Skeletal muscle cell (primary cell): ENCODE results near the gene UNK.

Experiments used
- DNase-seq: peaks from one replicate; pipeline ENCODE4 v3.0.0-alpha.2; 2010; ENCODE audit warnings: low read depth
- H3K4me3 ChIP-seq: 2 replicates; pipeline ENCODE4 v1.5.1; 2011; ENCODE audit warnings: low read depth, mild to moderate bottlenecking, control low read depth, low read length, moderate library complexity

UNK gene

GRCh38 chr17:75784473-75785015 is at the start of gene UNK:
Gene UNK, plus strand, starts transcription at chr17:75784806. Its CDS starts 75 bp downstream, at chr17:75784881.
- H3K4me3 ChIP-seq = peak within 1 kb of the TSS; percentile 66
- DNase-seq = peak; percentile 98

GRCh38 chr17:75736173-75736835 is 48.3 kb upstream of the UNK start:
- H3K4me3 ChIP-seq = no peak overlapping the region
- DNase-seq = no peak

GRCh38 chr17:75737133-75737962 is 47.3 kb upstream of the UNK start:
- no peak for DNase-seq
- no peak overlapping the region for H3K4me3 ChIP-seq

- H3K4me3 ChIP-seq = no peak overlapping the region
- no peak for DNase-seq
Measured at GRCh38 chr17:75738218-75738802, 46.3 kb upstream of the UNK start.

GRCh38 chr17:75739174-75739573 is 45.4 kb upstream of the UNK start:
- no peak overlapping the region for H3K4me3 ChIP-seq
- DNase-seq = no peak

GRCh38 chr17:75739801-75740200 is 44.8 kb upstream of the UNK start:
- no peak overlapping the region for H3K4me3 ChIP-seq
- DNase-seq = no peak

- DNase-seq = no peak
- H3K4me3 ChIP-seq = no peak overlapping the region
Measured at GRCh38 chr17:75740215-75740614, 44.4 kb upstream of the UNK start.

- DNase-seq = no peak
- H3K4me3 ChIP-seq = no peak overlapping the region
Measured at GRCh38 chr17:75740631-75741077, 44.0 kb upstream of the UNK start.

GRCh38 chr17:75742337-75742736 is 42.3 kb upstream of the UNK start:
- no peak for DNase-seq
- H3K4me3 ChIP-seq = no peak overlapping the region

GRCh38 chr17:75743625-75744206 is 40.9 kb upstream of the UNK start:
- DNase-seq = no peak
- H3K4me3 ChIP-seq = no peak overlapping the region

- DNase-seq = no peak
- no peak overlapping the region for H3K4me3 ChIP-seq
Measured at GRCh38 chr17:75748706-75749105, 35.9 kb upstream of the UNK start.

- no peak overlapping the region for H3K4me3 ChIP-seq
- no peak for DNase-seq
Measured at GRCh38 chr17:75749545-75750389, 34.8 kb upstream of the UNK start.

GRCh38 chr17:75750661-75751423 is 33.8 kb upstream of the UNK start:
- DNase-seq = no peak
- H3K4me3 ChIP-seq = no peak overlapping the region

- no peak for DNase-seq
- no peak overlapping the region for H3K4me3 ChIP-seq
Measured at GRCh38 chr17:75751676-75752404, 32.8 kb upstream of the UNK start.

- no peak for DNase-seq
- H3K4me3 ChIP-seq = no peak overlapping the region
Measured at GRCh38 chr17:75752405-75752709, 32.2 kb upstream of the UNK start.

GRCh38 chr17:75752802-75753513 is 31.6 kb upstream of the UNK start:
- H3K4me3 ChIP-seq = peak overlapping the region; percentile 48
- DNase-seq = no peak
